Caco-2 (cell line): ENCODE measurements around the gene ZFP36. TPM values are rescaled to one million over a fixed set of nuclear protein-coding genes. Genes with fewer than 3 reads are reported as not detected.

Experiments
- BruUV-seq: library from RNA; stranded (reverse); fragments of 400-500 nt; replicated peaks from 2 replicates; lab custom pipeline; 2021; lab: Mats Ljungman, UMichigan
- CTCF ChIA-PET: fragments of 300-600 bp; sonication (Branson Sonifier 250); formaldehyde crosslinking; loops from one replicate; lab custom pipeline; 2022; ENCODE audit warnings: antibody characterized with exemption; lab: Charles Lee
- POLR2A ChIA-PET: fragments of 300-600 bp; sonication (Branson Sonifier 250); formaldehyde crosslinking; loops from one replicate; lab custom pipeline; 2022; ENCODE audit warnings: antibody characterized with exemption; lab: Charles Lee
- DNase-seq, 2 experiments: peaks; one replicate each; pipeline versions ENCODE4 v3.0.0 to v3.0.0-alpha.2; 2020 to 2022
- H3K27me3 ChIP-seq: replicated peaks from 2 replicates; pipeline ENCODE4 v1.6.0; 2011; ENCODE audit warnings: low read length; ENCODE audit not compliant: control insufficient read depth, insufficient read depth
- H3K36me3 ChIP-seq: 2 replicates; pipeline ENCODE4 v1.5.1; 2011; ENCODE audit warnings: low read length; ENCODE audit not compliant: control insufficient read depth, insufficient read depth
- H3K4me1 ChIP-seq: fragments of 250-450 bp; sonication (Bioruptor Pico); 2 replicates; pipeline ENCODE4 v1.5.1; 2020; ENCODE audit warnings: mild to moderate bottlenecking
- H3K4me3 ChIP-seq: 2 replicates; pipeline ENCODE4 v1.5.1; 2011; ENCODE audit warnings: low read depth, mild to moderate bottlenecking, control low read depth, low read length
- H3K9me3 ChIP-seq: fragments of 250-450 bp; sonication (Bioruptor Pico); 2 replicates; pipeline ENCODE4 v1.5.1; 2020; ENCODE audit warnings: mild to moderate bottlenecking, moderate library complexity
- H3K27ac Mint-ChIP-seq: one replicate; pipeline ENCODE4 v1.8.0; 2022; ENCODE audit warnings: mixed read lengths; ENCODE audit not compliant: unreplicated experiment
- H3K27me3 Mint-ChIP-seq: one replicate; pipeline ENCODE4 v1.8.0; 2022; ENCODE audit warnings: mixed read lengths; ENCODE audit not compliant: insufficient read depth, unreplicated experiment
- H3K36me3 Mint-ChIP-seq: one replicate; pipeline ENCODE4 v1.8.0; 2022; ENCODE audit warnings: mild to moderate bottlenecking, mixed read lengths; ENCODE audit not compliant: insufficient read depth, unreplicated experiment
- H3K4me1 Mint-ChIP-seq: one replicate; pipeline ENCODE4 v1.8.0; 2022; ENCODE audit warnings: low read depth, mixed read lengths; ENCODE audit not compliant: unreplicated experiment
- H3K4me3 Mint-ChIP-seq: one replicate; pipeline ENCODE4 v1.8.0; 2022; ENCODE audit warnings: mild to moderate bottlenecking, moderate library complexity, mixed read lengths; ENCODE audit not compliant: unreplicated experiment
- H3K9me3 Mint-ChIP-seq: one replicate; pipeline ENCODE4 v1.8.0; 2022; ENCODE audit warnings: mixed read lengths; ENCODE audit not compliant: unreplicated experiment
- intact Hi-C: fragments of 100-400 bp; cut with micrococcal nuclease; formaldehyde crosslinking; loops from one replicate; pipeline ENCODE4 v1.10.0; 2022; ENCODE audit not compliant: unreplicated experiment
- total RNA-seq: library from RNA; stranded (reverse); gene quantifications from 2 replicates; pipeline ENCODE4 v1.2.3, GENCODE V29; 2022
- TF ChIP-seq, protein P1 (sequence below), 2 experiments: fragments of 200-600 bp in 1 of 2; IDR thresholded peaks; 1 replicate in 1 of 2; 2 replicates in 1 of 2; pipeline versions ENCODE4 v1.5.1 to v1.8.0; 2011 to 2022; ENCODE audit warnings: antibody characterized with exemption in 1 of 2, control low read depth in 1 of 2, inconsistent platforms in 1 of 2, low read depth in 1 of 2, low read length in 1 of 2, mild to moderate bottlenecking in 1 of 2, moderate library complexity in 1 of 2; ENCODE audit not compliant: insufficient read depth in 1 of 2, severe bottlenecking in 1 of 2, unreplicated experiment in 1 of 2

Gene ZFP36
- total RNA-seq, 1 experiment from 2014 or later, result 25.8 TPM

DNA sequence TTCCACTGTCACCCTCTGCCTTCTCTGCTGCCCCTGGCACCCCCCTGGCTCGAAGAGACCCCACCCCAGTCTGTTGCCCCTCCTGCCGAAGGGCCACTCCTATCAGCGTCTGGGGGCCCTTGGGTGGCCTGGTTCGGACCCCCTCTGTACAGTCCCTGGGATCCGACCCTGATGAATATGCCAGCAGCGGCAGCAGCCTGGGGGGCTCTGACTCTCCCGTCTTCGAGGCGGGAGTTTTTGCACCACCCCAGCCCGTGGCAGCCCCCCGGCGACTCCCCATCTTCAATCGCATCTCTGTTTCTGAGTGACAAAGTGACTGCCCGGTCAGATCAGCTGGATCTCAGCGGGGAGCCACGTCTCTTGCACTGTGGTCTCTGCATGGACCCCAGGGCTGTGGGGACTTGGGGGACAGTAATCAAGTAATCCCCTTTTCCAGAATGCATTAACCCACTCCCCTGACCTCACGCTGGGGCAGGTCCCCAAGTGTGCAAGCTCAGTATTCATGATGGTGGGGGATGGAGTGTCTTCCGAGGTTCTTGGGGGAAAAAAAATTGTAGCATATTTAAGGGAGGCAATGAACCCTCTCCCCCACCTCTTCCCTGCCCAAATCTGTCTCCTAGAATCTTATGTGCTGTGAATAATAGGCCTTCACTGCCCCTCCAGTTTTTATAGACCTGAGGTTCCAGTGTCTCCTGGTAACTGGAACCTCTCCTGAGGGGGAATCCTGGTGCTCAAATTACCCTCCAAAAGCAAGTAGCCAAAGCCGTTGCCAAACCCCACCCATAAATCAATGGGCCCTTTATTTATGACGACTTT lies 2.0 kb downstream of the ZFP36 start:
- intact Hi-C loops, result no loop called here
- Mint-ChIP-seq H3K4me3 (peak overlapping the region; percentile 77), H3K4me1 (peaks cover 38% of the 10 kb centered on the region), H3K27me3 (peaks cover 3% of the 10 kb centered on the region), H3K36me3 (peaks cover 74% of the 10 kb centered on the region), H3K27ac (peak overlapping the region; percentile 90), H3K9me3 (no peaks in the 10 kb centered on the region)
- Histone ChIP-seq H3K9me3 (no peaks in the 10 kb centered on the region), H3K27me3 (no peaks in the 10 kb centered on the region), H3K36me3 (peaks cover 4% of the 10 kb centered on the region; the same call in 1 of the 2 replicates), H3K4me1 (peaks cover 29% of the 10 kb centered on the region), H3K4me3 (peak overlapping the region; percentile 94)
- TF ChIP-seq, protein P1, sequence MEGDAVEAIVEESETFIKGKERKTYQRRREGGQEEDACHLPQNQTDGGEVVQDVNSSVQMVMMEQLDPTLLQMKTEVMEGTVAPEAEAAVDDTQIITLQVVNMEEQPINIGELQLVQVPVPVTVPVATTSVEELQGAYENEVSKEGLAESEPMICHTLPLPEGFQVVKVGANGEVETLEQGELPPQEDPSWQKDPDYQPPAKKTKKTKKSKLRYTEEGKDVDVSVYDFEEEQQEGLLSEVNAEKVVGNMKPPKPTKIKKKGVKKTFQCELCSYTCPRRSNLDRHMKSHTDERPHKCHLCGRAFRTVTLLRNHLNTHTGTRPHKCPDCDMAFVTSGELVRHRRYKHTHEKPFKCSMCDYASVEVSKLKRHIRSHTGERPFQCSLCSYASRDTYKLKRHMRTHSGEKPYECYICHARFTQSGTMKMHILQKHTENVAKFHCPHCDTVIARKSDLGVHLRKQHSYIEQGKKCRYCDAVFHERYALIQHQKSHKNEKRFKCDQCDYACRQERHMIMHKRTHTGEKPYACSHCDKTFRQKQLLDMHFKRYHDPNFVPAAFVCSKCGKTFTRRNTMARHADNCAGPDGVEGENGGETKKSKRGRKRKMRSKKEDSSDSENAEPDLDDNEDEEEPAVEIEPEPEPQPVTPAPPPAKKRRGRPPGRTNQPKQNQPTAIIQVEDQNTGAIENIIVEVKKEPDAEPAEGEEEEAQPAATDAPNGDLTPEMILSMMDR (IDR thresholded peaks at IDR 0.05; ENCODE audit: insufficient read depth in 1 of 2, low read depth in 1 of 2, low read length in 1 of 2, severe bottlenecking in 1 of 2, unreplicated experiment in 1 of 2), result no peak
- BruUV-seq, result TSS peak; percentile 78
- ChIA-PET CTCF (interaction anchor here (0.6 to 4.1 kb wide), 3 partner anchors 11 to 114 kb away, joined by 6 to 17 read pairs (median 7); partner anchors contain the start of gene MED29), POLR2A (interaction anchor here (0.6 to 4.1 kb wide), 6 partner anchors 7 to 439 kb away, joined by 3 to 27 read pairs (median 4); partner anchors contain the start of genes MED29, PAF1 and RPS16)
- DNase-seq, result no peak

DNA sequence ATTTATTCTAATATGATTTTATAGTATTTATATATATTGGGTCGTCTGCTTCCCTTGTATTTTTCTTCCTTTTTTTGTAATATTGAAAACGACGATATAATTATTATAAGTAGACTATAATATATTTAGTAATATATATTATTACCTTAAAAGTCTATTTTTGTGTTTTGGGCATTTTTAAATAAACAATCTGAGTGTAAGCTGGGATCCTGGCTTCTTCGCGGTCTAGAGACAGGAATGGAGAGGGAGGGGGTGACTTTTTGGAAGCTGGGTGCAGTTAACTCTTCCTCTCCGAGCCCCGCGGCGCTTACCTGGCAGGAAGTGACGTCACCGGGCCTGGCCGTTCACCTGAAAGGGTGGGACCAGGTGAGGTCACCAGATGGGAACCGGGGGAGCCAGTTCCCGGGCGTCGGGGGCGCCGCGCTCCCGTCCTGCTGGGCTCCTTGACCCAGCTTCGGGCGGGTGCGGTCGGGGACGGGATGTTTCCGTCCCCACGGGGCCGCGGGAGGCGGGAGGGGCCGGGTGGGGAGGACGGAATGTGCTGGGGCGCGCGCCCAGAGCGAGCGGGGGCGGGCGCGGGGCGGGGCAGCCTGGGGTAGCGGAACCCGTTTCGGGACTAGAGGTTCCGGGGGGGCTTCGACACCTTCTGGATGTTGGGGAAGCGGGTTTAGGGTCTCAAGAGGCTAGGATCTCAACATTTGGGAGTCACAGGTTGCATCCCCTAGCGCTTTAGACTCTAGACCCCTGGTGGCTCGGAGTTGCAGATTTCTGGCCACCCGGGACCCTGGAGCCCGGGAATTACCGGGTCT lies 2.8 kb downstream of the ZFP36 start:
- H3K27me3 ChIP-seq, result no peaks in the 10 kb centered on the region
- H3K4me3 ChIP-seq, result peak overlapping the region; percentile 94
- Mint-ChIP-seq H3K4me1 (peaks cover 43% of the 10 kb centered on the region), H3K36me3 (peaks cover 72% of the 10 kb centered on the region), H3K27me3 (peaks cover 3% of the 10 kb centered on the region), H3K9me3 (no peaks in the 10 kb centered on the region), H3K27ac (peak overlapping the region; percentile 90), H3K4me3 (peak overlapping the region; percentile 77)
- no TSS peak for BruUV-seq
- TF ChIP-seq, protein P1 (IDR thresholded peaks at IDR 0.05; ENCODE audit: insufficient read depth in 1 of 2, low read depth in 1 of 2, low read length in 1 of 2, severe bottlenecking in 1 of 2, unreplicated experiment in 1 of 2), result no peak
- DNase-seq, result peak; percentile 96 to 98
- H3K4me1 ChIP-seq, result peaks cover 30% of the 10 kb centered on the region
- no peaks in the 10 kb centered on the region for H3K9me3 ChIP-seq
- H3K36me3 ChIP-seq, result peaks cover 4% of the 10 kb centered on the region; the same call in 1 of the 2 replicates
- ChIA-PET POLR2A (interaction anchor here (0.6 to 4.1 kb wide), 6 partner anchors 8 to 751 kb away, joined by 3 to 27 read pairs (median 4); partner anchors contain the start of gene RPS16), CTCF (interaction anchor here (0.6 to 4.1 kb wide), 3 partner anchors 12 to 115 kb away, joined by 6 to 17 read pairs (median 7); partner anchors contain the start of gene MED29)
- intact Hi-C loops, result no loop called here
